ENCODE data around the gene GRM5. TPM values are rescaled to one million over a fixed set of nuclear protein-coding genes. Genes with fewer than 3 reads are reported as not detected.

GRM5 gene
- total RNA-seq, 1 experiment from 2014 or later: 0.04 TPM

GRCh38 chr11:88603091-88603867 lies 462.5 kb downstream of the GRM5 start:
- no peaks in the 10 kb centered on the region for H3K36me3 ChIP-seq
- peak in 1 of 2 experiments; percentile 3 for DNase-seq
- no peak overlapping the region for H3K27ac ChIP-seq
- no peak overlapping the region for H3K4me3 ChIP-seq
- H3K27me3 ChIP-seq: no peaks in the 10 kb centered on the region
- no peaks in the 10 kb centered on the region for H3K4me1 ChIP-seq
- H3K9me3 ChIP-seq (replicated peaks): no peaks in the 10 kb centered on the region

GRCh38 chr11:88597387-88597786 lies 468.4 kb downstream of the GRM5 start:
- Histone ChIP-seq H3K27me3 (no peaks in the 10 kb centered on the region), H3K9me3 (replicated peaks) (no peaks in the 10 kb centered on the region), H3K4me3 (no peak overlapping the region), H3K27ac (no peak overlapping the region), H3K36me3 (no peaks in the 10 kb centered on the region), H3K4me1 (no peaks in the 10 kb centered on the region)
- no peak for DNase-seq

DNA sequence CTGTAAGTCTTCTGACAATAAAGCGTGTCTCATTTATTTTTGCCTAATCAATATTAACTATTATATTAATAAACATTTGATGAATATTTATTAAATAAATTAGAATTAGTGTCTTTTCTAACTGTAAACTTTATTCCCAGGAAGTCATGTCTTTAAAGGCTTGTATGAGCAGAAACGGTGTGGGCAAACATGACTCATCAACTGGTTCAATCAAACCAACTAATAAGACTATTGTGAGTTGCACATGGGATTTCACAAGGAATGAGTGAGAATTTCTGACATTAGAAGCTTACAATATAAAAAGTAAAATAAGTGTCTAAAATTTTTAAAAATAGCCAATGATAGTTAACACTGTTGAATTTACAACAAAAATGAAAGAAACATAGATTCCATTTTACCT lies 469.0 kb downstream of the GRM5 start:
- H3K9me3 ChIP-seq (replicated peaks): no peaks in the 10 kb centered on the region
- no peak overlapping the region for H3K4me3 ChIP-seq
- H3K36me3 ChIP-seq: no peaks in the 10 kb centered on the region
- no peak overlapping the region for H3K27ac ChIP-seq
- DNase-seq: no peak
- H3K4me1 ChIP-seq: no peaks in the 10 kb centered on the region
- H3K27me3 ChIP-seq: no peaks in the 10 kb centered on the region

DNA sequence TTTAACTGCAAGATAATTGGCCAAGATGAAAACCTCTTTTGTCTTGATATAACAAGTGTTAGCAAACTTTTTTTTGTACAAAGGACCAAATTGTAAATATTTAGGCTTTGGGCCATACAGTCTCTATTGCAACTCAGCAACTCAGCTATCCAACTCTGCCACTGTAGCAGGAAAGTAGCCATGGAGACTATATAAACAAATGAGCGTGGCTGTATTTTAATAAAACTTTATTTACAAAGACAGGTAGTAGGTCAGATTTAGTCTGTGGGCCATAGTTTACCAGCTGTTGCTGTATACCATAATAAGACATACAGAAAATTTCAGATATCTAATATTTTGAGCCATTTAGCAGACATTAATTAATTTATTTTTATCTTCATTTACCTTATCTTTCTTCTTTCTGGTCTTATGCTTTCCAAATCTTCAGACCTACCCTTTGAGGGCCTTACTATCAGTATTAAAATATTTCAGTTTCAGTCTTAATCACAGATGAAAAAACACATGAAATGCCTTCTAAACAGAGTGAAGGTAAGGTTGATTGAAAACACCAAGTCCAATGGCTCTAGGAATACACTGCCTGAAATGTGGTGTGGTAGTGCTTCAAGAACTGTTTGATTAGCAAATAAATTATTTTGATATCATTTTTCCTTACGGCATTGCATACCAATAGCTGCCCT lies 471.4 kb downstream of the GRM5 start:
- H3K27ac ChIP-seq: no peak overlapping the region
- no peaks in the 10 kb centered on the region for H3K27me3 ChIP-seq
- H3K9me3 ChIP-seq (replicated peaks): no peaks in the 10 kb centered on the region
- no peak for DNase-seq
- H3K4me1 ChIP-seq: no peaks in the 10 kb centered on the region
- no peak overlapping the region for H3K4me3 ChIP-seq
- H3K36me3 ChIP-seq: no peaks in the 10 kb centered on the region

GRCh38 chr11:88590361-88590760 lies 475.4 kb downstream of the GRM5 start:
- no peak for DNase-seq

GRCh38 chr11:88583251-88583650 lies 482.5 kb downstream of the GRM5 start:
- Histone ChIP-seq H3K9me3 (replicated peaks) (no peaks in the 10 kb centered on the region), H3K4me3 (no peak overlapping the region), H3K27ac (no peak overlapping the region), H3K27me3 (no peaks in the 10 kb centered on the region), H3K36me3 (no peaks in the 10 kb centered on the region), H3K4me1 (no peaks in the 10 kb centered on the region)
- DNase-seq: no peak

More at GRCh38 chr11:88590361-88590760, 475.4 kb downstream of the GRM5 start:
- Histone ChIP-seq H3K9me3 (replicated peaks) (no peaks in the 10 kb centered on the region), H3K4me1 (no peaks in the 10 kb centered on the region), H3K27ac (no peak overlapping the region), H3K4me3 (no peak overlapping the region), H3K36me3 (no peaks in the 10 kb centered on the region), H3K27me3 (no peaks in the 10 kb centered on the region)

DNA sequence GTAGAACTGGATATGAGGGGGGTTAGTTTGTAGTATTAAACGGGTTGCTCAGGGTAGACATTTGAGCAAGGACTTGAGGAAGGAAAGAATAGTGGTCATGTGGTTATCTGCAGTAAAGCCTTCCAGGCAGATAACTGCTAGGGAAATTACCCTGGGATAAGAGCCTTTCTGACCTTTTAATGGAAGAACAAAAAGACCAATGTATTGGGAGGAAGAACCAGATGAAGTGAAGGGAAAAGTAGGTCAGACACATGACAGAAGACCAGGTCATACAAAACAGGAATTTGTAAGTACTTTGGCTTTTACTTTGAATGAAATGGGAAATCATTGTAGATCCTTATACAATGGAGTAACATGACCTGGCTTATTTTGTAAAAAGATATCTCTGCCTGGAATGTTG lies 486.3 kb downstream of the GRM5 start:
- Histone ChIP-seq H3K4me3 (no peak overlapping the region), H3K9me3 (replicated peaks) (no peaks in the 10 kb centered on the region), H3K36me3 (no peaks in the 10 kb centered on the region), H3K27me3 (no peaks in the 10 kb centered on the region), H3K4me1 (no peaks in the 10 kb centered on the region), H3K27ac (no peak overlapping the region)
- DNase-seq: no peak

DNA sequence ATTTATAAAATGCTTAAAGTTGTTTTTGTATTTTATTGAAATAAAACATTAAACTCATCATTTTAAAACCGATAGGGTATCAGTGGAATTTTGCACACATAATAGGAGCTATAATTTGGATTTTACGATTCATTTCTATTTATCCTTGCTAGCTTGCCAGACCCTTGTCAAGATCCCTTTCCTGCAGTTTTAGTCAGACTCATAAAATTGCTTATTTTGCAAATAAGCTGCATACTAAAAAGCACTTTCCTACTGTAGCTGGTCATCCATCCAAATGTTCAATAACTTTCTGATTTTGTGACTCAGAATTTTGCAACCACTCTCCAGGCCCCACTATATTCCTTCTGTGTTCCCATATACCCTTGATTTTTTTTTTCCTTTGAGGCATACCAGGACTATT lies 489.0 kb downstream of the GRM5 start:
- Histone ChIP-seq H3K4me1 (no peaks in the 10 kb centered on the region), H3K4me3 (no peak overlapping the region), H3K27ac (no peak overlapping the region), H3K9me3 (replicated peaks) (no peaks in the 10 kb centered on the region), H3K27me3 (no peaks in the 10 kb centered on the region), H3K36me3 (no peaks in the 10 kb centered on the region)
- no peak for DNase-seq

- H3K4me3 ChIP-seq: no peak overlapping the region
- no peaks in the 10 kb centered on the region for H3K4me1 ChIP-seq
- H3K9me3 ChIP-seq (replicated peaks): no peaks in the 10 kb centered on the region
- DNase-seq: no peak
- H3K36me3 ChIP-seq: no peaks in the 10 kb centered on the region
- H3K27me3 ChIP-seq: no peaks in the 10 kb centered on the region
- H3K27ac ChIP-seq: no peak overlapping the region
Measured at GRCh38 chr11:88575916-88576315, 489.9 kb downstream of the GRM5 start.

DNA sequence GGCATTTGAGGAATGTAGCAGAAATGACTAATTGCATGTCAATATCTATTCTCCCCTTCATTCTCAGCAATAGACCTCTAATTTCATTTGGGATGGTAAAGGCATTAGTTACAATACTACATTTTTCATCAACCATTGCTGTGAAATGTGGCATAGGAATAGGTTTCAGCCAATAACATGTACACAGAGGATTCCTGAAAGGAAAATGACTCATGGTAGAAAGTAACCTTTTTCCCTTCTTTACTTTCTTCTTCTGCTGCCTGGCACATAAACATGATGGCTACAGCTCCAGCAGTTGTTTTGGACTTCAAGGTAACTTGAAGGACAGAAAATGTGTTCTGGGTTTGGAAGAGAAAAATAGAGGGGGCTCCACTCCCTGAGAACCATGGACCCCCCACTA lies 496.4 kb downstream of the GRM5 start:
- Histone ChIP-seq H3K4me3 (no peak overlapping the region), H3K27ac (no peak overlapping the region), H3K4me1 (no peaks in the 10 kb centered on the region), H3K9me3 (replicated peaks) (no peaks in the 10 kb centered on the region), H3K36me3 (no peaks in the 10 kb centered on the region), H3K27me3 (no peaks in the 10 kb centered on the region)
- no peak for DNase-seq

- Histone ChIP-seq H3K4me1 (no peaks in the 10 kb centered on the region), H3K36me3 (no peaks in the 10 kb centered on the region), H3K9me3 (replicated peaks) (no peaks in the 10 kb centered on the region), H3K27ac (no peak overlapping the region), H3K4me3 (no peak overlapping the region), H3K27me3 (no peaks in the 10 kb centered on the region)
- no peak for DNase-seq
Measured at GRCh38 chr11:88555829-88556202, 510.0 kb downstream of the GRM5 start.

GRCh38 chr11:88555018-88555828 lies 510.6 kb downstream of the GRM5 start:
- H3K27ac ChIP-seq: no peak overlapping the region
- no peaks in the 10 kb centered on the region for H3K9me3 ChIP-seq (replicated peaks)
- H3K4me3 ChIP-seq: no peak overlapping the region
- H3K36me3 ChIP-seq: no peaks in the 10 kb centered on the region
- peak in 1 of 2 experiments; percentile 5 for DNase-seq
- no peaks in the 10 kb centered on the region for H3K27me3 ChIP-seq
- H3K4me1 ChIP-seq: no peaks in the 10 kb centered on the region

GRCh38 chr11:88553204-88553603 lies 512.6 kb downstream of the GRM5 start:
- Histone ChIP-seq H3K36me3 (no peaks in the 10 kb centered on the region), H3K27ac (no peak overlapping the region), H3K4me1 (no peaks in the 10 kb centered on the region), H3K9me3 (replicated peaks) (no peaks in the 10 kb centered on the region), H3K27me3 (no peaks in the 10 kb centered on the region), H3K4me3 (no peak overlapping the region)
- no peak for DNase-seq

DNA sequence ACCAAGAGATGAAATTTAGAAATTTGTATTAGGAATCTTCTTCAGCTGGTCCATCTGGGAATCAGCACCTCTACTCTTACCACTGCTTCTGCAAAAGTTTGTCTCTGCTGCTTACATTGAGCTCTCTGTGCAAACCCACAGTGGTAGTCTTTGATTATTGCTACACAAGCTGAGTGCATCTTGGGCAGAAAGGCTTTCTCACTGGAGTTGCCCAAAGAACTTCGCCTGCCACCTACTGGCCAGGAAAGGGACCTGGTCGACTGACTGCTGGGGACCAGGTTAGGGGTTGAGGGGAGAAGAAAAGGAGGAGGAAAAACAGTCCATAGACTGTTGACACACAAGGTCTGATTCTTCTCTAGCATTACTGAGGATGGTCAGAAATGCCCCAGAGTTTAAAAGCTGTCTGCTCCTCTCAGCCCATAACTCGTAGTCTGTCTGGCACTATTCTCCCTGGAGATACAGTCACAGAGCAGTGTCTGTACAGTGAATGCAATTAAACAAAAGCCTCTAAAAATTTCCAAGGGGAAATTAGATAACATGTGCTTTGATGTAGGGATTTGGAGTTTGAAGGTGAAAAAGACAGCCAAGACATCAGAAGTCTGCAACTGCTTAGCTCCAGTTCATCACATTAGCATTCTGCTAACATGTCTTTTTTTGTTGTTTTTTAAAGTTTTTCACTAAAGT lies 513.3 kb downstream of the GRM5 start:
- peak; percentile 14 to 45 for DNase-seq
- no peak overlapping the region for H3K4me3 ChIP-seq
- no peak overlapping the region for H3K27ac ChIP-seq
- H3K36me3 ChIP-seq: no peaks in the 10 kb centered on the region
- no peaks in the 10 kb centered on the region for H3K9me3 ChIP-seq (replicated peaks)
- no peaks in the 10 kb centered on the region for H3K4me1 ChIP-seq
- no peaks in the 10 kb centered on the region for H3K27me3 ChIP-seq
